Cerebellar cortex (tissue), 1 donor: ENCODE results near the gene DNAH11.
A peak's percentile ranks its signal among the peaks of the same experiment; 100 is the strongest.
"Not testable (repeated sequence)": the region's sequence is repeated elsewhere in the genome, so short reads cannot be mapped to it uniquely, and the experiment has no call there.

Experiments used
- DNase-seq: peaks from one replicate; pipeline ENCODE4 v3.0.0-alpha.2; 2015; ENCODE audit warnings: low spot score

Gene DNAH11

GRCh38 chr7:21617513-21617912, 74.7 kb downstream of the DNAH11 start:
- no peak for DNase-seq

GRCh38 chr7:21617916-21618390, 75.1 kb downstream of the DNAH11 start:
- DNase-seq, result no peak

- no peak for DNase-seq
These were observed 75.9 kb downstream of the DNAH11 start for GRCh38 chr7:21618706-21619105.

- no peak for DNase-seq
These were observed 77.2 kb downstream of the DNAH11 start for GRCh38 chr7:21620054-21620453.

GRCh38 chr7:21624320-21624719, 81.5 kb downstream of the DNAH11 start:
- no peak for DNase-seq

GRCh38 chr7:21636694-21637093, 93.9 kb downstream of the DNAH11 start:
- no peak for DNase-seq

GRCh38 chr7:21639206-21639868, 96.5 kb downstream of the DNAH11 start:
- no peak for DNase-seq

- DNase-seq, result no peak
These were observed 97.3 kb downstream of the DNAH11 start for GRCh38 chr7:21640105-21640504.

- DNase-seq, result no peak
These were observed 98.7 kb downstream of the DNAH11 start for GRCh38 chr7:21641546-21641945.

- DNase-seq, result no peak
These were observed 99.6 kb downstream of the DNAH11 start for GRCh38 chr7:21642422-21642821.

GRCh38 chr7:21651697-21652096, 108.9 kb downstream of the DNAH11 start:
- DNase-seq, result no peak

GRCh38 chr7:21653623-21654022, 110.8 kb downstream of the DNAH11 start:
- no peak for DNase-seq

- no peak for DNase-seq
These were observed 113.2 kb downstream of the DNAH11 start for GRCh38 chr7:21656081-21656480.

GRCh38 chr7:21656796-21657195, 114.0 kb downstream of the DNAH11 start:
- DNase-seq, result no peak

GRCh38 chr7:21670496-21670895, 127.7 kb downstream of the DNAH11 start:
- DNase-seq, result no peak

- DNase-seq, result no peak
These were observed 129.0 kb downstream of the DNAH11 start for GRCh38 chr7:21671859-21672258.

GRCh38 chr7:21675255-21675654, 132.4 kb downstream of the DNAH11 start:
- no peak for DNase-seq

- DNase-seq, result peak; percentile 17
These were observed 147.9 kb downstream of the DNAH11 start for GRCh38 chr7:21690705-21691104.

- not testable (repeated sequence) for DNase-seq
These were observed 148.3 kb downstream of the DNAH11 start for GRCh38 chr7:21691146-21691545.

- DNase-seq, result not testable (repeated sequence)
These were observed 157.7 kb downstream of the DNAH11 start for GRCh38 chr7:21700587-21700986.

- no peak for DNase-seq
These were observed 159.5 kb downstream of the DNAH11 start for GRCh38 chr7:21702303-21702702.

GRCh38 chr7:21704359-21704758, 161.5 kb downstream of the DNAH11 start:
- DNase-seq, result peak; percentile 81

GRCh38 chr7:21706131-21706530, 163.3 kb downstream of the DNAH11 start:
- no peak for DNase-seq

GRCh38 chr7:21707566-21707965, 164.7 kb downstream of the DNAH11 start:
- DNase-seq, result no peak
